Pancreas (tissue), 10 donors: Measurements from ENCODE around the gene LDLRAD4. TPM values are rescaled to one million over a fixed set of nuclear protein-coding genes. Genes with fewer than 3 reads are reported as not detected.

Experiments
- ATAC-seq, 4 donors: fragments of 200-7000 bp; cut with Tn5 transposase; one replicate each; pipeline versions ENCODE4 v1.8.0 to v1.9.1; 2020; ENCODE audit warnings: mild to moderate bottlenecking in 4 of 4, moderate library complexity in 4 of 4
- DNase-seq, 6 donors: peaks; one replicate each; pipeline ENCODE4 v3.0.0-alpha.2; 2020
- FAIRE-seq: peaks from 2 replicates; lab custom pipeline; 2012; peaks lifted over from hg19 to GRCh38; lab: Jason Lieb, UNC
- H3K27ac ChIP-seq, 4 donors: fragments of 200-600 bp; sonication (generic); 1 replicate in 3 of 4; 2 replicates in 1 of 4; pipeline versions ENCODE4 v1.5.0 to v1.8.0; 2020
- H3K27me3 ChIP-seq, 4 donors: fragments of 200-600 bp; one replicate each; pipeline ENCODE4 v1.8.0; 2021
- H3K36me3 ChIP-seq, 3 donors: fragments of 200-600 bp; sonication (generic) in 1 of 3; one replicate each; pipeline versions ENCODE4 v1.5.0 to v1.8.0; 2020 to 2021
- H3K4me1 ChIP-seq, 3 donors: fragments of 200-600 bp; one replicate each; pipeline ENCODE4 v1.8.0; 2021
- H3K4me3 ChIP-seq, 4 donors: fragments of 200-600 bp; sonication (generic) in 2 of 4; one replicate each; pipeline versions ENCODE4 v1.5.0 to v1.8.0; 2020 to 2021
- H3K9me3 ChIP-seq, 4 donors: fragments of 200-600 bp; one replicate each; pipeline ENCODE4 v1.8.0; 2021
- WGBS, 2 donors: extraction: QIAGEN DNeasy Blood & Tissue Kit; methylation state at CpG; one replicate each; pipeline ENCODE4 v1.1.7; 2013; 5-methylcytosine and 5-hydroxymethylcytosine counted together
- intact Hi-C, 3 donors: fragments of 100-400 bp; cut with DNase I; formaldehyde crosslinking; loops; one replicate each; pipeline versions ENCODE4 v1.11.1 to v1.14.2; 2022
- polyA plus RNA-seq, 2 donors: library from polyadenylated mRNA; stranded (reverse); fragments of 200-250 nt; gene quantifications; one replicate each; pipeline ENCODE4 v1.2.3, GENCODE V29; 2013
- total RNA-seq, 6 donors: library from RNA; stranded (reverse); fragmentation: NEBNext Ultra II Directional in 4 of 6; extraction: Animal tissue kit (Norgen Biotek cat#: 25700) in 4 of 6; gene quantifications; one replicate each; pipeline versions ENCODE4 v1.2.1 to v1.2.4, GENCODE V29; 2021 to 2023
- TF ChIP-seq, protein P1 (sequence below), 4 donors: fragments of 200-600 bp; sonication (generic) in 3 of 4; IDR thresholded peaks; one replicate each; pipeline versions ENCODE4 v1.5.0 to v1.8.0; 2021; ENCODE audit warnings: antibody characterized with exemption in 4 of 4
- donor health status: healthy with polysubstance abuse.
- donor health status: DM: no; HTN: no; CAD: no; lungs with moderate emphysema.
- donor health status: DM: no; HTN: no; CAD: no.
- donor health status: control.
- donor health status: control.
- donor health status: Bipolar disorder and iron deficiency.
- donor health status: DM: yes; HTN: yes; CAD: no.
- donor health status: DM: no; HTN: no; CAD: no.
- donor health status: DM: no; HTN: no; CAD: no.
- donor health status: DM: yes; HTN: yes; CAD: no.

Gene LDLRAD4
- total RNA-seq (10 to 100 TPM in 2 of 6 donors, 1 to 10 TPM in 4; 3.3 to 21.8 (median 7.8) TPM), polyA plus RNA-seq (1 to 10 TPM; 2.5 to 2.6 TPM)

DNA sequence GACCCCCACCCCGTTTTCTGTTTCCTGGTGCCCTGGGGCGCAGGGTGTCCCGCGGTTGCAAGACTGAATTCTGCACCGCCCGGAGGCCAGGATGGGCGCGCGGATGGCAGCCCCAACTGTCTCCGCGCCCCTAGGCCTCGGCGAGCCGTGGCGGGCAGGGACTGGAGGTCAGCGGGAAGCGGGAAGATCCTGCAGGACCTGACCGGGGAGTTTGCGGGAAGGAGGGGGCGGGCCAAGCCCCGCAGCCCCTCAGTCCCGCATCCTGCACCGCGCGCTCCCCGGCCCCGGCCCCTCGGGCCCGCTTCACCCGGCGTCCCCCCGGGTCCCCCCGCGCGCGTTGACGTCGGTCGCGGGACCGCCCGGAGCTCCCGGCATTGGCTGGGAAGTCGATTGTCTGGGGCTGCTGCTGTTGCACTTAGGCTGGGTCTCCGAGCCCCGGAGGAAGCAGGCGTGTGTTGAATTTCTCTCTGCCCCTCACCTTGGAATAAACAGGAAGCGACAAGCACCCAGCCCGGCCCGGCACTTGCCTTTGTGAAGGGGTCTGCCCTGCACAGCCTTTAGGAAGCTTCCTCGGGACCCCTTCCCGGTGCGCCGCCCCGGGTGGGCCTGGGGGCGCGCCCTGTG lies at the start of gene LDLRAD4:
TSS of gene LDLRAD4 (plus strand) at position 393 of the 624 bp plus-strand sequence.
- FAIRE-seq (no peak), DNase-seq (peak in 5 of 6 donors; percentile 19 to 78 (median 42)), ATAC-seq (peak; percentile 22 to 47 (median 37))
- H3K9me3 ChIP-seq = no peaks in the 10 kb centered on the region
- 1% methylated on average over 55 to 57 of the region's 57 CpGs for WGBS, 2 donors
- TF ChIP-seq, protein P1, sequence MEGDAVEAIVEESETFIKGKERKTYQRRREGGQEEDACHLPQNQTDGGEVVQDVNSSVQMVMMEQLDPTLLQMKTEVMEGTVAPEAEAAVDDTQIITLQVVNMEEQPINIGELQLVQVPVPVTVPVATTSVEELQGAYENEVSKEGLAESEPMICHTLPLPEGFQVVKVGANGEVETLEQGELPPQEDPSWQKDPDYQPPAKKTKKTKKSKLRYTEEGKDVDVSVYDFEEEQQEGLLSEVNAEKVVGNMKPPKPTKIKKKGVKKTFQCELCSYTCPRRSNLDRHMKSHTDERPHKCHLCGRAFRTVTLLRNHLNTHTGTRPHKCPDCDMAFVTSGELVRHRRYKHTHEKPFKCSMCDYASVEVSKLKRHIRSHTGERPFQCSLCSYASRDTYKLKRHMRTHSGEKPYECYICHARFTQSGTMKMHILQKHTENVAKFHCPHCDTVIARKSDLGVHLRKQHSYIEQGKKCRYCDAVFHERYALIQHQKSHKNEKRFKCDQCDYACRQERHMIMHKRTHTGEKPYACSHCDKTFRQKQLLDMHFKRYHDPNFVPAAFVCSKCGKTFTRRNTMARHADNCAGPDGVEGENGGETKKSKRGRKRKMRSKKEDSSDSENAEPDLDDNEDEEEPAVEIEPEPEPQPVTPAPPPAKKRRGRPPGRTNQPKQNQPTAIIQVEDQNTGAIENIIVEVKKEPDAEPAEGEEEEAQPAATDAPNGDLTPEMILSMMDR (IDR thresholded peaks at IDR 0.05) = no peak
- H3K27me3 ChIP-seq = no peaks in the 10 kb centered on the region
- no peaks in the 10 kb centered on the region for H3K36me3 ChIP-seq
- peaks cover 0 to 17% (median 14%) of the 10 kb centered on the region in 3 donors for H3K4me1 ChIP-seq
- peak within 1 kb of the TSS; percentile 59 to 75 (median 65) for H3K4me3 ChIP-seq
- peak within 1 kb of the TSS; percentile 46 to 80 (median 66) for H3K27ac ChIP-seq
- intact Hi-C loops = loop anchor here in 1 of 3 donors (5.0 to 10.0 kb wide), 2 partner anchors 309 to 416 kb away; no protein-coding TSS in a partner anchor

DNA sequence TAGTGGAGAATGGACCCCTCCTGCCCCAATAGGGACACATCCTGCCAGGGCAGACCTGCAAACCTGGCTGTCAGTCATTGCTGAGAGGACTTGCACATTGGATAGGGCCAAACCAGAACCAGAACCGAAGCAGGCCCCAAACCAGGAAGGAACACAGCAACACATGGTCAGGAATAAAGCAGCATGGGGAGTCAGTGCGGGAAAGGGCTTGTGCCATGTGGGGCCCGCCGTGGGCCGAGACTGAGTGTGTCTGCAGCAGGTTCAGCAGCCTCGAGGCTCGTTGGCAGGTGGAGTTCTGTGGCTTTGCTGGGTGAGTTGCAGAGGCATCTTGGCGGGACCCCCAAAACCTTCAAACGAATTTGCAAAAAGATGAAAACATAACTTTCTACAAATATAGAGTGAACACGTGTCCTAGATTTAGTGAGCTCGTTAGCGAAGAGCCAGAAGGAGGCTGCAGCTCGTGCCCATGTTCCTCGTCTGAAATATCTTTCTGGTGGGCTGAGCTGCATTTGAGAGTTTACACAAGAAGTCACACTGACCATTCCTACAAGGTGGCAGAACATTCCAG lies 44.9 kb upstream of the LDLRAD4 start:
- TF ChIP-seq, protein P1 (IDR thresholded peaks at IDR 0.05) = no peak
- no peak for FAIRE-seq

DNA sequence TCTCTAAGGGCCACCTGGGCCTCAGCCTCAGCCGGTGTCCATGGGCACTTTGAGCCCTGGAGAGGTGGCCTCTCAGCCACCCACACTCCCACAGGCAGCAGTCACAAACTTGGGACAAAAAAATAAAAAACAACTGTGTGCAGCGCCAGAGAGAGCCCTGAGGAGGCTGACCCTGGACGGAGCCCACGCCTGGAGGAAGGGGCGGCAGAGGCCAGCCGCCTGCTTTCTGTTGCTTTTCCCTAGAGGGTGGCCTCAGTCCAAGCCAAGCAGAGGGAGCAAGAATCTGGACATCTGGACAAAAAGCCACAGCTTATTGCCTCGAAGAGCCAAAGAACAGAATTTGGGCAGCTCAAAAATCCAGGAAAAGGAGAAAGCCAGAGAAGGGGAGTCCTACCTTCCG lies 43.3 kb upstream of the LDLRAD4 start:
- ATAC-seq (no peak), FAIRE-seq (no peak), DNase-seq (no peak)
- intact Hi-C loops = no loop called here
- no peaks in the 10 kb centered on the region for H3K4me1 ChIP-seq
- whole genome bisulfite sequencing, 2 donors = 70 to 71% methylated on average over 8 of the region's 8 CpGs
- TF ChIP-seq, protein P1 (IDR thresholded peaks at IDR 0.05) = no peak
- no peak overlapping the region for H3K27ac ChIP-seq
- H3K36me3 ChIP-seq = no peaks in the 10 kb centered on the region
- no peaks in the 10 kb centered on the region for H3K27me3 ChIP-seq
- H3K4me3 ChIP-seq = no peak overlapping the region
- no peaks in the 10 kb centered on the region for H3K9me3 ChIP-seq

More for the DNA sequence above, 44.9 kb upstream of the LDLRAD4 start:
- H3K36me3 ChIP-seq = no peaks in the 10 kb centered on the region
- no peak for DNase-seq
- 81 to 89% methylated on average over 14 of the region's 14 CpGs for WGBS, 2 donors
- no peaks in the 10 kb centered on the region for H3K9me3 ChIP-seq
- no peaks in the 10 kb centered on the region for H3K27me3 ChIP-seq
- no peak for ATAC-seq
- intact Hi-C loops = no loop called here
- no peaks in the 10 kb centered on the region for H3K4me1 ChIP-seq
- H3K27ac ChIP-seq = no peak overlapping the region
- H3K4me3 ChIP-seq = no peak overlapping the region

DNA sequence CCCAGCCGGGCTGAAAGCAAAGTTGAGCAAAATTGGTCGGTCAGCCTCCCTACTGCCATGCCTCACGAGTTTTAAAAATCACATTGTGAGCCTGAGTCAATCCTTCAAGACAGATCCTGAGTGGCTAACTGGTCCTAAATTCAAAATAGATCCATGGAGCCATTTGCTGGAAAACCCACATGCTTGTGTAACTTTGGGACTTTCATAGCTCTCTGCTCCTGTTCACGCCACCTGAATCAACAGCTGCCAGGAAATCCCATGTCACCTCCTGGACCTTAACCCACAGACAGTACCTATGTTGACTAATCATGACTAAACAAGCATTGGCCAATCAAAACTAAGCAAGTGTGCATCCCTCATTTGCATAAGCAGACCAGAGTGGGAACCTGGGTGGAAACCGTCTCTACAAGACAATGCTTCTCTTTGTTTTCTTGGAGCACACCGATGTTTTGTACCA lies 42.8 kb upstream of the LDLRAD4 start:
- intact Hi-C loops = no loop called here
- H3K9me3 ChIP-seq = no peaks in the 10 kb centered on the region
- TF ChIP-seq, protein P1 (IDR thresholded peaks at IDR 0.05) = no peak
- no peaks in the 10 kb centered on the region for H3K4me1 ChIP-seq
- ATAC-seq (no peak), DNase-seq (no peak), FAIRE-seq (no peak)
- no peaks in the 10 kb centered on the region for H3K27me3 ChIP-seq
- no peak overlapping the region for H3K27ac ChIP-seq
- 88% methylated on average over 6 of the region's 6 CpGs for WGBS, 2 donors
- no peaks in the 10 kb centered on the region for H3K36me3 ChIP-seq
- H3K4me3 ChIP-seq = no peak overlapping the region

DNA sequence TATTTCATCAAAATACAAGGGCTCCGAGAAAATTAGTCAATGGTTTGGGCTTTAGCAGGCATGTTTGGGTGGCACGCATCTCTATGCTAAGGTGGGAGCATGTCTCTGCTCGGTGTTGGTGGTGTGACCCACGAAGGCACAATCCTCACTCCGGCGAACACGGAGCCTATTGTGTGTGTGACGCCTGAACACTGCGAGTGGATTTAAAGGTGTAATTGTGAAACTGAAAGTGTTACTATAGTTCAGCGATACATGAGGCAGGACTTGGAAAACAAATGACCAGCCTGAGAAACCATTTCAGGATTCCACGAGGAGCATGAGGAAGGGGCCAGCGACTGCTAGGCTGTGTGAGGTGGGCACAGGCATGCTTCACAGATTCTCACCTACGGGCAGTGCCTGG lies 41.7 kb upstream of the LDLRAD4 start:
- intact Hi-C loops = no loop called here

More for the DNA sequence above, 41.7 kb upstream of the LDLRAD4 start:
- ATAC-seq = no peak
- H3K4me3 ChIP-seq = no peak overlapping the region
- H3K27me3 ChIP-seq = no peaks in the 10 kb centered on the region
- TF ChIP-seq, protein P1 (IDR thresholded peaks at IDR 0.05) = no peak
- H3K9me3 ChIP-seq = no peaks in the 10 kb centered on the region
- 88 to 94% methylated on average over 13 of the region's 13 CpGs for WGBS, 2 donors
- no peaks in the 10 kb centered on the region for H3K4me1 ChIP-seq
- H3K27ac ChIP-seq = no peak overlapping the region
- no peak for DNase-seq
- no peaks in the 10 kb centered on the region for H3K36me3 ChIP-seq
- FAIRE-seq = no peak
